ENCODE data around the gene BLVRB.

- no peak for TF ChIP-seq SIN3A (IDR thresholded peaks at IDR 0.05; ENCODE audit: borderline replicate concordance, insufficient read depth, low read depth, low read length)
- TF ChIP-seq, protein P1, sequence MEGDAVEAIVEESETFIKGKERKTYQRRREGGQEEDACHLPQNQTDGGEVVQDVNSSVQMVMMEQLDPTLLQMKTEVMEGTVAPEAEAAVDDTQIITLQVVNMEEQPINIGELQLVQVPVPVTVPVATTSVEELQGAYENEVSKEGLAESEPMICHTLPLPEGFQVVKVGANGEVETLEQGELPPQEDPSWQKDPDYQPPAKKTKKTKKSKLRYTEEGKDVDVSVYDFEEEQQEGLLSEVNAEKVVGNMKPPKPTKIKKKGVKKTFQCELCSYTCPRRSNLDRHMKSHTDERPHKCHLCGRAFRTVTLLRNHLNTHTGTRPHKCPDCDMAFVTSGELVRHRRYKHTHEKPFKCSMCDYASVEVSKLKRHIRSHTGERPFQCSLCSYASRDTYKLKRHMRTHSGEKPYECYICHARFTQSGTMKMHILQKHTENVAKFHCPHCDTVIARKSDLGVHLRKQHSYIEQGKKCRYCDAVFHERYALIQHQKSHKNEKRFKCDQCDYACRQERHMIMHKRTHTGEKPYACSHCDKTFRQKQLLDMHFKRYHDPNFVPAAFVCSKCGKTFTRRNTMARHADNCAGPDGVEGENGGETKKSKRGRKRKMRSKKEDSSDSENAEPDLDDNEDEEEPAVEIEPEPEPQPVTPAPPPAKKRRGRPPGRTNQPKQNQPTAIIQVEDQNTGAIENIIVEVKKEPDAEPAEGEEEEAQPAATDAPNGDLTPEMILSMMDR (IDR thresholded peaks at IDR 0.05), result no peak; the same call in 1 of the 2 replicates
- TF ChIP-seq, protein P2, sequence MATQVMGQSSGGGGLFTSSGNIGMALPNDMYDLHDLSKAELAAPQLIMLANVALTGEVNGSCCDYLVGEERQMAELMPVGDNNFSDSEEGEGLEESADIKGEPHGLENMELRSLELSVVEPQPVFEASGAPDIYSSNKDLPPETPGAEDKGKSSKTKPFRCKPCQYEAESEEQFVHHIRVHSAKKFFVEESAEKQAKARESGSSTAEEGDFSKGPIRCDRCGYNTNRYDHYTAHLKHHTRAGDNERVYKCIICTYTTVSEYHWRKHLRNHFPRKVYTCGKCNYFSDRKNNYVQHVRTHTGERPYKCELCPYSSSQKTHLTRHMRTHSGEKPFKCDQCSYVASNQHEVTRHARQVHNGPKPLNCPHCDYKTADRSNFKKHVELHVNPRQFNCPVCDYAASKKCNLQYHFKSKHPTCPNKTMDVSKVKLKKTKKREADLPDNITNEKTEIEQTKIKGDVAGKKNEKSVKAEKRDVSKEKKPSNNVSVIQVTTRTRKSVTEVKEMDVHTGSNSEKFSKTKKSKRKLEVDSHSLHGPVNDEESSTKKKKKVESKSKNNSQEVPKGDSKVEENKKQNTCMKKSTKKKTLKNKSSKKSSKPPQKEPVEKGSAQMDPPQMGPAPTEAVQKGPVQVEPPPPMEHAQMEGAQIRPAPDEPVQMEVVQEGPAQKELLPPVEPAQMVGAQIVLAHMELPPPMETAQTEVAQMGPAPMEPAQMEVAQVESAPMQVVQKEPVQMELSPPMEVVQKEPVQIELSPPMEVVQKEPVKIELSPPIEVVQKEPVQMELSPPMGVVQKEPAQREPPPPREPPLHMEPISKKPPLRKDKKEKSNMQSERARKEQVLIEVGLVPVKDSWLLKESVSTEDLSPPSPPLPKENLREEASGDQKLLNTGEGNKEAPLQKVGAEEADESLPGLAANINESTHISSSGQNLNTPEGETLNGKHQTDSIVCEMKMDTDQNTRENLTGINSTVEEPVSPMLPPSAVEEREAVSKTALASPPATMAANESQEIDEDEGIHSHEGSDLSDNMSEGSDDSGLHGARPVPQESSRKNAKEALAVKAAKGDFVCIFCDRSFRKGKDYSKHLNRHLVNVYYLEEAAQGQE (IDR thresholded peaks at IDR 0.05; ENCODE audit: insufficient read depth in 1 of 2, low read depth in 2 of 2, low read length in 1 of 2), result no peak
Measured at GRCh38 chr19:40424637-40425449, 40.7 kb downstream of the BLVRB start.
